ENCODE results near the gene SCN1A.
"Not testable (repeated sequence)": the region's sequence is repeated elsewhere in the genome, so short reads cannot be mapped to it uniquely, and the experiment has no call there.

Gene SCN1A

GRCh38 chr2:166081131-166081632 is 46.6 kb downstream of the SCN1A start:
- no peak for DNase-seq

- DNase-seq, result peak; percentile 55
Measured at GRCh38 chr2:166074430-166074829, 53.4 kb downstream of the SCN1A start.

- no peak for DNase-seq
Measured at GRCh38 chr2:166074011-166074410, 53.8 kb downstream of the SCN1A start.

GRCh38 chr2:166070231-166070630 is 57.6 kb downstream of the SCN1A start:
- DNase-seq, result no peak

GRCh38 chr2:166068981-166069380 is 58.8 kb downstream of the SCN1A start:
- no peak for DNase-seq

GRCh38 chr2:166067229-166067628 is 60.6 kb downstream of the SCN1A start:
- DNase-seq, result no peak

GRCh38 chr2:166060191-166060590 is 67.6 kb downstream of the SCN1A start:
- no peak for DNase-seq

- no peak for DNase-seq
Measured at GRCh38 chr2:166057370-166058164, 70.3 kb downstream of the SCN1A start.

GRCh38 chr2:166044853-166045483 is 82.9 kb downstream of the SCN1A start:
- no peak for DNase-seq

- DNase-seq, result no peak
Measured at GRCh38 chr2:166042768-166043390, 84.9 kb downstream of the SCN1A start.

GRCh38 chr2:166042356-166042755 is 85.5 kb downstream of the SCN1A start:
- DNase-seq, result no peak

- no peak for DNase-seq
Measured at GRCh38 chr2:166041613-166042012, 86.2 kb downstream of the SCN1A start.

- DNase-seq, result no peak
Measured at GRCh38 chr2:166032361-166032760, 95.5 kb downstream of the SCN1A start.

GRCh38 chr2:166031054-166031453 is 96.8 kb downstream of the SCN1A start:
- no peak for DNase-seq

- no peak for DNase-seq
Measured at GRCh38 chr2:166025313-166025712, 102.5 kb downstream of the SCN1A start.

GRCh38 chr2:166017208-166017607 is 110.6 kb downstream of the SCN1A start:
- no peak for DNase-seq

- DNase-seq, result no peak
Measured at GRCh38 chr2:166013878-166014277, 113.9 kb downstream of the SCN1A start.

GRCh38 chr2:166011660-166012059 is 116.2 kb downstream of the SCN1A start:
- DNase-seq, result no peak

GRCh38 chr2:166000401-166000800 is 127.4 kb downstream of the SCN1A start:
- DNase-seq, result no peak

GRCh38 chr2:165990846-165991245 is 137.0 kb downstream of the SCN1A start:
- no peak for DNase-seq

- no peak for DNase-seq
Measured at GRCh38 chr2:165989851-165990250, 138.0 kb downstream of the SCN1A start.

GRCh38 chr2:165985120-165985519 is 142.7 kb downstream of the SCN1A start:
- no peak for DNase-seq

GRCh38 chr2:165972161-165972560 is 155.7 kb downstream of the SCN1A start:
- DNase-seq, result not testable (repeated sequence)

GRCh38 chr2:165970663-165971062 is 157.2 kb downstream of the SCN1A start:
- no peak for DNase-seq

Measured in NCI-H1436 treated with DMSO at 0.1 percent for 48 hours (cell line).